ENCODE results near the gene ATG12. TPM values are rescaled to one million over a fixed set of nuclear protein-coding genes. Genes with fewer than 3 reads are reported as not detected.

ATG12 gene
- total and polyA plus RNA-seq, 2 of the 13 experiments (the other 11 are each of a cell fraction or from before 2014, with no cell fraction given) = 46.4 to 58.1 TPM

GRCh38 chr5:115816226-115817081, 24.9 kb downstream of the ATG12 start, which contains the start of gene CDO1 (continued):
- TF ChIP-seq IKZF5 (CRISPR knock-in tag; IDR thresholded peaks at IDR 0.05) (no peak), ZNF232 (CRISPR knock-in tag; IDR thresholded peaks at IDR 0.05; ENCODE audit: borderline replicate concordance) (0 out of 2 replicates have a peak, but pooled peaks have one; percentile 14), ZC3H13 (CRISPR knock-in tag; IDR thresholded peaks at IDR 0.05) (no peak), RBFOX2 (IDR thresholded peaks at IDR 0.05; ENCODE audit: low read depth, low read length) (peak; percentile 82), ZNF761 (CRISPR knock-in tag; conservative IDR thresholded peaks at IDR 0.05) (no peak), PHF21A (CRISPR knock-in tag; IDR thresholded peaks at IDR 0.05) (0 out of 2 replicates have a peak, but pooled peaks have one; percentile 29), NFKB2 (CRISPR knock-in tag; IDR thresholded peaks at IDR 0.05; ENCODE audit: borderline replicate concordance) (no peak), HOXD1 (CRISPR knock-in tag; IDR thresholded peaks at IDR 0.05) (no peak), BCLAF1 (IDR thresholded peaks at IDR 0.05) (no peak), ZNF674 (CRISPR knock-in tag; IDR thresholded peaks at IDR 0.05; ENCODE audit: low read depth) (no peak), SALL2 (CRISPR knock-in tag; IDR thresholded peaks at IDR 0.05) (0 out of 2 replicates have a peak, but pooled peaks have one; percentile 28), ZNF205 (CRISPR knock-in tag; IDR thresholded peaks at IDR 0.05) (no peak), ATRX (CRISPR knock-in tag; IDR thresholded peaks at IDR 0.05; ENCODE audit: borderline replicate concordance) (no peak), ZSCAN21 (CRISPR knock-in tag; IDR thresholded peaks at IDR 0.05; ENCODE audit: borderline replicate concordance) (no peak), NBN (conservative IDR thresholded peaks at IDR 0.05) (no peak), YEATS2 (CRISPR knock-in tag; IDR thresholded peaks at IDR 0.05; ENCODE audit: borderline replicate concordance) (no peak), RBAK (CRISPR knock-in tag; IDR thresholded peaks at IDR 0.05) (no peak), CBX2 (IDR thresholded peaks at IDR 0.05; ENCODE audit: low read depth, low read length) (no peak; the same call in 1 of the 2 replicates), CBX2 (CRISPR knock-in tag; IDR thresholded peaks at IDR 0.05; ENCODE audit: low read depth) (no peak; the same call in 1 of the 2 replicates), GMEB1 (CRISPR knock-in tag; IDR thresholded peaks at IDR 0.05; ENCODE audit: borderline replicate concordance) (peak; percentile 44; the same call in 1 of the 2 replicates), MYC (CRISPR knock-in tag; IDR thresholded peaks at IDR 0.05; ENCODE audit: borderline replicate concordance) (no peak), ZUFSP (CRISPR knock-in tag; IDR thresholded peaks at IDR 0.05; ENCODE audit: borderline replicate concordance) (no peak), ZNF292 (CRISPR knock-in tag; IDR thresholded peaks at IDR 0.05; ENCODE audit: borderline replicate concordance, low read depth) (no peak; the same call in 1 of the 2 replicates)

Measured in HepG2 (cell line).